Stimulated activated CD8-positive, alpha-beta memory T cell treated with anti-CD3 and anti-CD28 coated beads, Interleukin-12 subunit alpha, Interleukin-12 subunit beta, amount 100 ng/mL, for 24 hours (primary cell): Measurements from ENCODE around the gene PPP1R3C.

ENCODE experiments used
- DNase-seq: peaks from one replicate; pipeline ENCODE4 v3.0.0-alpha.2; 2020; ENCODE audit errors: extremely low read depth

Gene PPP1R3C

GRCh38 chr10:91629715-91630549 lies 2.9 kb downstream of the PPP1R3C start:
- DNase-seq: no peak

GRCh38 chr10:91628383-91628782 lies 4.5 kb downstream of the PPP1R3C start:
- no peak for DNase-seq

- DNase-seq: no peak
Observed at GRCh38 chr10:91627344-91628102, 5.3 kb downstream of the PPP1R3C start.

- no peak for DNase-seq
Observed at GRCh38 chr10:91626936-91627335, 5.9 kb downstream of the PPP1R3C start.

GRCh38 chr10:91624633-91625032 lies 8.2 kb downstream of the PPP1R3C start:
- no peak for DNase-seq

GRCh38 chr10:91622601-91623000 lies 10.3 kb downstream of the PPP1R3C start:
- no peak for DNase-seq

GRCh38 chr10:91621483-91622113 lies 11.3 kb downstream of the PPP1R3C start:
- DNase-seq: no peak

GRCh38 chr10:91617072-91617609 lies 15.7 kb downstream of the PPP1R3C start:
- DNase-seq: no peak

- no peak for DNase-seq
Observed at GRCh38 chr10:91616137-91616536, 16.7 kb downstream of the PPP1R3C start.

- DNase-seq: no peak
Observed at GRCh38 chr10:91614225-91614624, 18.6 kb downstream of the PPP1R3C start.

GRCh38 chr10:91613411-91614187 lies 19.3 kb downstream of the PPP1R3C start:
- DNase-seq: no peak

- DNase-seq: no peak
Observed at GRCh38 chr10:91610919-91611318, 22.0 kb downstream of the PPP1R3C start.

GRCh38 chr10:91610444-91610843 lies 22.4 kb downstream of the PPP1R3C start:
- DNase-seq: no peak

- DNase-seq: no peak
Observed at GRCh38 chr10:91607646-91608403, 25.0 kb downstream of the PPP1R3C start.

- no peak for DNase-seq
Observed at GRCh38 chr10:91605968-91606367, 26.9 kb downstream of the PPP1R3C start.

GRCh38 chr10:91604553-91605534 lies 28.0 kb downstream of the PPP1R3C start:
- no peak for DNase-seq

GRCh38 chr10:91603931-91604331 lies 28.9 kb downstream of the PPP1R3C start:
- no peak for DNase-seq

GRCh38 chr10:91602868-91603568 lies 29.9 kb downstream of the PPP1R3C start:
- no peak for DNase-seq

GRCh38 chr10:91602449-91602848 lies 30.4 kb downstream of the PPP1R3C start:
- DNase-seq: no peak
